Measurements from ENCODE around the gene ARHGAP15. TPM values are rescaled to one million over a fixed set of nuclear protein-coding genes. Genes with fewer than 3 reads are reported as not detected.

The ARHGAP15 gene
- total RNA-seq, 1 donor from 2014 or later = 9.1 TPM

DNA sequence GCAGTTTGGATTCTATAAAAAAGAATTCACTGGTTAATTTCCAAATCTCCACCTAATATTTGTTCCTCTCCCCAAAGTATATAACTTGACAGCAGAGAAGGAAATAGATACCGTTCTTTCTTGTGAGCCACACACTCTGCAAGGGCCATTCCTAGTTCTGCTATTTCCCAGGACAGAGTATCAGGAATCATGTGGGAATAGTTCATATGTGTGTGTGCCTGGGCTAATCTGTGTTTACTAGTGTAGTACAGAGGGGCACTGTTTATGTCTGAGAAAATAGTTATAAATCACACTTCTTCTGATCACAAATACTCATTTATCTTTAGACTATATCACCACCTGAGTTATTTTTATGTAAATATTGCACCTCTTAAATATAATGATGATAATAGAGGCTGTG is 296.7 kb downstream of the ARHGAP15 start:
- no peak for DNase-seq (ENCODE audit: extremely low spot score in 2 of 2)
- intact Hi-C loops (cut with DNase I) = no loop called here
- H3K36me3 ChIP-seq = no peaks in the 10 kb centered on the region
- no peaks in the 10 kb centered on the region for H3K4me1 ChIP-seq
- TF ChIP-seq, protein P1, sequence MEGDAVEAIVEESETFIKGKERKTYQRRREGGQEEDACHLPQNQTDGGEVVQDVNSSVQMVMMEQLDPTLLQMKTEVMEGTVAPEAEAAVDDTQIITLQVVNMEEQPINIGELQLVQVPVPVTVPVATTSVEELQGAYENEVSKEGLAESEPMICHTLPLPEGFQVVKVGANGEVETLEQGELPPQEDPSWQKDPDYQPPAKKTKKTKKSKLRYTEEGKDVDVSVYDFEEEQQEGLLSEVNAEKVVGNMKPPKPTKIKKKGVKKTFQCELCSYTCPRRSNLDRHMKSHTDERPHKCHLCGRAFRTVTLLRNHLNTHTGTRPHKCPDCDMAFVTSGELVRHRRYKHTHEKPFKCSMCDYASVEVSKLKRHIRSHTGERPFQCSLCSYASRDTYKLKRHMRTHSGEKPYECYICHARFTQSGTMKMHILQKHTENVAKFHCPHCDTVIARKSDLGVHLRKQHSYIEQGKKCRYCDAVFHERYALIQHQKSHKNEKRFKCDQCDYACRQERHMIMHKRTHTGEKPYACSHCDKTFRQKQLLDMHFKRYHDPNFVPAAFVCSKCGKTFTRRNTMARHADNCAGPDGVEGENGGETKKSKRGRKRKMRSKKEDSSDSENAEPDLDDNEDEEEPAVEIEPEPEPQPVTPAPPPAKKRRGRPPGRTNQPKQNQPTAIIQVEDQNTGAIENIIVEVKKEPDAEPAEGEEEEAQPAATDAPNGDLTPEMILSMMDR (IDR thresholded peaks at IDR 0.05) = no peak
- TF ChIP-seq POLR2A (IDR thresholded peaks at IDR 0.05) = no peak
- no peak for TF ChIP-seq POLR2AphosphoS5 (IDR thresholded peaks at IDR 0.05; ENCODE audit: insufficient read depth in 1 of 2, low read depth in 1 of 2)
- H3K27ac ChIP-seq = no peak overlapping the region
- no peaks in the 10 kb centered on the region for H3K9me3 ChIP-seq
- H3K4me3 ChIP-seq = no peak overlapping the region
- H3K27me3 ChIP-seq = no peaks in the 10 kb centered on the region

DNA sequence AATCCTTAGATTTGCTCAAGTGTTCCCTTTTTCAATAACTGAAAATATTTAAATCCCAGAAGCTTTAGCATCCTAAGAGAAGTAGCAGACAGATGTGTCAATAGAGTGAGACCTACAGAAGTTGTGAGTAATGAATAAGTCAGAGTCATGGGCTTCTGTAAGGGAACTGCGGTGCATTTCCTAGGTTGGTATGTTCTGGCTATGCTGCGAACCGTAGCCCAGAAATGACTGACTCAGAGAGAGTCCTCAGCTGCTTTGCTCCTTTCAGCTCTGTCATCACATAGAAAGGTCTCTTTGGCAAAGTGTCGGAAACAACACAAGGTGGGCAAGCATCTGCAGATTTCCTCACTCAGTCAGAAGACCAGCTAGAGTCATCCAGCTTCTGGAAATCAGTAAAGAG is 297.1 kb downstream of the ARHGAP15 start:
- H3K27me3 ChIP-seq = no peaks in the 10 kb centered on the region
- intact Hi-C loops (cut with DNase I) = no loop called here
- H3K27ac ChIP-seq = no peak overlapping the region
- no peak overlapping the region for H3K4me3 ChIP-seq
- no peak for TF ChIP-seq POLR2A (IDR thresholded peaks at IDR 0.05)
- no peak for TF ChIP-seq POLR2AphosphoS5 (IDR thresholded peaks at IDR 0.05; ENCODE audit: insufficient read depth in 1 of 2, low read depth in 1 of 2)
- H3K9me3 ChIP-seq = no peaks in the 10 kb centered on the region
- no peaks in the 10 kb centered on the region for H3K4me1 ChIP-seq
- H3K36me3 ChIP-seq = no peaks in the 10 kb centered on the region
- DNase-seq (ENCODE audit: extremely low spot score in 2 of 2) = no peak

DNA sequence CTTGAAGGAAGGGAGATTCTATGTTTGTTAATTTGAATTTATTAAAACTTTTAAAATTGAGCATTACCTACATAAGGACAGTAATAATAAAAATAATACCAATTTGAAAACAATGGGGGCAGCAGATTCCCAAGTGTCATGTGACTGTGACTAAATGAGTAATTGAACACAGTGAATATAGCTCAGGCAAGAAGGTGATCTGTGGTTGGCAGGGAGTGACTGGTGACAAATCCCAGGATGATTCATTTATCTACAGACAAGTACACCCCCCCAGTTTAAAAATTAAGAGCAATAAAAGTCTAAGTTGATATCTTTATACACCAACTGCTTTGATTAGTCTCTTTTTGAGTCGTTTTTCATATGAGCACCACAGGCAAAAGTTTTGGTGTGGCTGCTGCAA is 299.5 kb downstream of the ARHGAP15 start:
- Histone ChIP-seq H3K9me3 (no peaks in the 10 kb centered on the region), H3K27me3 (no peaks in the 10 kb centered on the region), H3K36me3 (no peaks in the 10 kb centered on the region), H3K4me3 (no peak overlapping the region), H3K27ac (no peak overlapping the region), H3K4me1 (no peaks in the 10 kb centered on the region)
- no peak for DNase-seq (ENCODE audit: extremely low spot score in 2 of 2)
- intact Hi-C loops (cut with DNase I) = no loop called here
- TF ChIP-seq POLR2A (IDR thresholded peaks at IDR 0.05) (no peak), POLR2AphosphoS5 (IDR thresholded peaks at IDR 0.05; ENCODE audit: insufficient read depth in 1 of 2, low read depth in 1 of 2) (no peak)
- TF ChIP-seq, protein P1 (IDR thresholded peaks at IDR 0.05) = no peak

DNA sequence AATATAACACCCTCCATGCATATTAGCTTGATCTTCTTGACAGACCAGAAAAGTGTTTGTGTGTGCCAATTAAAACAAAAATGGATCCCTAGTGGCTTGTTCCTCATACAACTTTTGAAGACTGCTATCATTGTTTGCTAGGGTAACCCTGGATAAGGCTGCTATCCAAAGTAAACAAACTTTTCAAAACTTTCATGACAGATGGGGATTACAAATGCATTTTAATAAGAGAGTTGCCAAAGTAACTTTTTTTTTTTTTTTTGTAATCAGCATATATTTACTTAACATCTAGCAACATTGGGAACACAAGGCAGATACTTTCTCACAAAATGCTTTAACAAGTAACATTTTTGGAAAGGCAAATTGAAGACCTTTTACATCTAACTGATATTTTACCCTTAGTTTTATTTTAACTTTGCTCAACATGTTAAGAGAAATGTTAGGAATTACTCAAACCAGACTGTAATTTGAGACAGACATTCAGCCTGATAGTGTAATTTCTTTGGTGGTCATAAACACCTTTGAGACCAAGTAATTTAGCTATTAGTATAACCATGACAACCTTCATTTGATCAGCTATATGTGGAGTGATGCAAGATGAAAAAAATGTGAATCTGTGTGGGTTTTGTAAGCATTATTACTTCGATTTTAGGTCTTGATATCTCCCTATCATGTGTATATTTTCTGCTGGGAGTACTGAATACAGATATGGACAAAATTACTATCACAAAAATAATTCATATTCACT is 300.9 kb downstream of the ARHGAP15 start:
- H3K27ac ChIP-seq = no peak overlapping the region
- H3K9me3 ChIP-seq = no peaks in the 10 kb centered on the region
- no peak overlapping the region for H3K4me3 ChIP-seq
- H3K27me3 ChIP-seq = no peaks in the 10 kb centered on the region
- H3K36me3 ChIP-seq = no peaks in the 10 kb centered on the region
- intact Hi-C loops (cut with DNase I) = no loop called here
- TF ChIP-seq, protein P1 (IDR thresholded peaks at IDR 0.05) = no peak
- TF ChIP-seq POLR2A (IDR thresholded peaks at IDR 0.05) (no peak), POLR2AphosphoS5 (IDR thresholded peaks at IDR 0.05; ENCODE audit: insufficient read depth in 1 of 2, low read depth in 1 of 2) (no peak)
- H3K4me1 ChIP-seq = no peaks in the 10 kb centered on the region
- DNase-seq (ENCODE audit: extremely low spot score in 2 of 2) = no peak

DNA sequence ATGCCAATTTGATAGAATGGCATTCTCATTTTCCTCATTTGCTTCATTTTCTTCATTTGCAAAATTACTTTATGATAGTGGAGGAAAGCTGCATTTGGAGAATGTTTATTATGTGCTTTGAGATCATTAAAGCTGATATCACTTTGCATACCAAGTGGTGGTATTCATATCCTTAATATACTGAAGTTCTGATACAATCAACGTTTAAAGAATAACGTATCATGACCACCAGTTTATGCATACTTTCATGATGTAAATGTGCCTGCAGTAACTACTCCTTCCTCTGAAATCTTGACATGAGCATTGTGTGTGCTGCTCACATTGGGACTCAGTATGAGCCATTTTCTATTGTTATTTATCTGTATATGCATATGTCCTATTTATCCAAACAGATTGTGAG is 302.1 kb downstream of the ARHGAP15 start:
- no peaks in the 10 kb centered on the region for H3K36me3 ChIP-seq
- H3K9me3 ChIP-seq = no peaks in the 10 kb centered on the region
- no peak overlapping the region for H3K27ac ChIP-seq
- TF ChIP-seq, protein P1 (IDR thresholded peaks at IDR 0.05) = no peak
- TF ChIP-seq POLR2AphosphoS5 (IDR thresholded peaks at IDR 0.05; ENCODE audit: insufficient read depth in 1 of 2, low read depth in 1 of 2) (no peak), POLR2A (IDR thresholded peaks at IDR 0.05) (no peak)
- no peak overlapping the region for H3K4me3 ChIP-seq
- no peaks in the 10 kb centered on the region for H3K4me1 ChIP-seq
- intact Hi-C loops (cut with DNase I) = no loop called here
- H3K27me3 ChIP-seq = no peaks in the 10 kb centered on the region
- no peak for DNase-seq (ENCODE audit: extremely low spot score in 2 of 2)

All from vagina (tissue), 2 donors.